Breast epithelium (tissue), 4 donors: Measurements from ENCODE around the gene FBXO11. TPM values are rescaled to one million over a fixed set of nuclear protein-coding genes. Genes with fewer than 3 reads are reported as not detected.

Experiments used
- DNase-seq, 2 donors: peaks; one replicate each; pipeline ENCODE4 v3.0.0-alpha.2; 2019; ENCODE audit warnings: low spot score in 2 of 2
- H3K27ac ChIP-seq, 2 donors: fragments of 200-600 bp; sonication (generic) in 1 of 2; one replicate each; pipeline ENCODE4 v1.5.1; 2016 to 2019; ENCODE audit warnings: mild to moderate bottlenecking in 1 of 2
- H3K27me3 ChIP-seq, 2 donors: fragments of 200-600 bp; sonication (generic) in 1 of 2; one replicate each; pipeline versions ENCODE4 v1.5.1 to v1.6.0; 2017 to 2019; ENCODE audit warnings: control low read depth in 1 of 2, mild to moderate bottlenecking in 1 of 2
- H3K36me3 ChIP-seq: fragments of 200-600 bp; one replicate; pipeline ENCODE4 v1.5.1; 2019
- H3K4me1 ChIP-seq, 2 donors: fragments of 200-600 bp; sonication (generic); one replicate each; pipeline ENCODE4 v1.5.1; 2016 to 2019; ENCODE audit warnings: control low read depth in 1 of 2
- H3K4me3 ChIP-seq, 3 donors: fragments of 200-600 bp; sonication (generic); 1 replicate in 2 of 3; 2 replicates in 1 of 3; pipeline ENCODE4 v1.5.1; 2016 to 2019; ENCODE audit warnings: mild to moderate bottlenecking in 3 of 3, moderate library complexity in 2 of 3
- H3K9me3 ChIP-seq, 2 donors: fragments of 200-600 bp; sonication (generic) in 1 of 2; one replicate each; pipeline ENCODE4 v1.5.1; 2016 to 2019; ENCODE audit warnings: control low read depth in 1 of 2
- CTCF ChIP-seq, 3 donors: fragments of 450-650 bp; IDR thresholded peaks; one replicate each; pipeline ENCODE4 v1.5.1; 2016 to 2017; ENCODE audit warnings: antibody characterized with exemption in 3 of 3, mild to moderate bottlenecking in 3 of 3, moderate library complexity in 3 of 3
- POLR2A ChIP-seq: fragments of 450-650 bp; IDR thresholded peaks from one replicate; pipeline ENCODE4 v1.6.1; 2016; ENCODE audit warnings: antibody characterized with exemption, mild to moderate bottlenecking, moderate library complexity
- POLR2AphosphoS5 ChIP-seq, 3 donors: sonication (generic); formaldehyde crosslinking; IDR thresholded peaks; one replicate each; pipeline ENCODE4 v1.6.1; 2017; ENCODE audit warnings: antibody characterized with exemption in 3 of 3
- intact Hi-C: fragments of 100-400 bp; cut with DNase I; formaldehyde crosslinking; loops from one replicate; pipeline ENCODE4 v1.15.1; 2023; ENCODE audit warnings: low total_unique reads
- total RNA-seq, 3 donors: library from RNA; depleted of rRNA; stranded (reverse); fragments of >200 nt; gene quantifications; one replicate each; pipeline ENCODE4 v1.1.0, GENCODE V29; 2016

Gene FBXO11
- total RNA-seq, 3 donors from 2014 or later = 59.3 to 71.7 (median 63.8) TPM

GRCh38 chr2:47741637-47742036, 164.7 kb downstream of the FBXO11 start:
- Histone ChIP-seq H3K9me3 (peaks cover 0 to 1% of the 10 kb centered on the region in 2 donors), H3K27ac (no peak overlapping the region), H3K36me3 (no peaks in the 10 kb centered on the region), H3K4me3 (no peak overlapping the region), H3K27me3 (no peaks in the 10 kb centered on the region), H3K4me1 (no peaks in the 10 kb centered on the region)
- intact Hi-C loops = no loop called here
- DNase-seq = no peak
- no peak for TF ChIP-seq POLR2A

- intact Hi-C loops = no loop called here
- H3K27ac ChIP-seq = no peak overlapping the region
- H3K9me3 ChIP-seq = no peaks in the 10 kb centered on the region
- no peaks in the 10 kb centered on the region for H3K36me3 ChIP-seq
- TF ChIP-seq POLR2AphosphoS5 (IDR thresholded peaks at IDR 0.05) (no peak), CTCF (IDR thresholded peaks at IDR 0.05) (no peak), POLR2A (no peak)
- no peaks in the 10 kb centered on the region for H3K27me3 ChIP-seq
- no peaks in the 10 kb centered on the region for H3K4me1 ChIP-seq
- DNase-seq = no peak
- H3K4me3 ChIP-seq = no peak overlapping the region
These were observed 165.2 kb downstream of the FBXO11 start for GRCh38 chr2:47741101-47741500.

Other genes starting within 250 kb of the FBXO11 start
- gene MSH6, start 123.4 kb downstream of the FBXO11 start, total RNA-seq = 10 to 100 TPM; 31.4 to 60.0 (median 42.6) TPM